GM19193 (cell line): ENCODE data around the gene GCK.

Experiments used
- POLR2A ChIP-seq: IDR thresholded peaks from 4 replicates; pipeline ENCODE4 v1.6.1; 2011; ENCODE audit not compliant: insufficient read depth, insufficient read length; ENCODE audit errors: extremely low read depth

Gene GCK

DNA sequence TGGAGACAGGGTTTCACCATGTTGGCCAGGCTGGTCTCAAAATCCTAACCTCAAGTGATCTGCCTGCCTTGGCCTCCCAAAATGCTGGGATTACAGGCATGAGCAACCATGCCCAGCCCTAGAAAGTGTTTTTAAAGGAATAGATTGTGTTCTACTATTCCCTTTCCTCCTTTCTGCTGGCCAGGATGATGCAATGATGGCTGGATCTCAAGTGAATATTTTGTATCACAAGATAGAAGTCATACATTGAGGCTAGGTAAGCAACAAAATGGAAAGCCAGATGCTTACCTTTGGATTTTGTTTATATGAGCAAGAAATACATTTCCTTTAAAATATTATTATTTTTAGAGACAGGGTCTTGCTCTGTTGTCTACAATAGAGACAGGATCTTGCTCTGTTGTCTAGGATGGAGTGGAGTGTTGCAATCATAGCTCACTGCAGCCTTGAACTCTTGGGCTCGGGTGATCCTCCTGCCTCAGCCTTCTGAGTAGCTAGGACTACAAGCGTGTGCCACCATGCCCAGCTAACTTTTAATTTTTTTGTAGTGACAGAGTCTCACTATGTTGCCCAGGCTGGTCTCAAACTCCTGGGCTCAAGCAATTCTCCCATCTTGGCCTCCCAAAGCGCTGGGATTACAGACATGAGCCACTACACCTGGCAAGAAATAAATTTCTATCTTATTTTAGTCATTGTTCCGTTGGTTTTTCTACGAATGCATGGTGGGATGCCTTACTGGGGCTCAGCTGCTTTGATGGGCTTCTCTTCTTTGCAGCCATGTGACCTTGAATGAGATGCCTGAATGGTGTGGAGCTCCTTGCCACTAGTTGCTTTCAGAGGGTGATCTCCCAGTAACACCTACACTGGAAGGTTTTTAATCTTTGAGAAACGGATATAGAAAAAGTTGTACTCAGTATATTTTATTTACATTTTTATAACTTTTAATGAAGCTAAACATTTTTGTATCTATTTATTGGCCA, 90.9 kb downstream of the GCK start:
- TF ChIP-seq POLR2A = no peak

DNA sequence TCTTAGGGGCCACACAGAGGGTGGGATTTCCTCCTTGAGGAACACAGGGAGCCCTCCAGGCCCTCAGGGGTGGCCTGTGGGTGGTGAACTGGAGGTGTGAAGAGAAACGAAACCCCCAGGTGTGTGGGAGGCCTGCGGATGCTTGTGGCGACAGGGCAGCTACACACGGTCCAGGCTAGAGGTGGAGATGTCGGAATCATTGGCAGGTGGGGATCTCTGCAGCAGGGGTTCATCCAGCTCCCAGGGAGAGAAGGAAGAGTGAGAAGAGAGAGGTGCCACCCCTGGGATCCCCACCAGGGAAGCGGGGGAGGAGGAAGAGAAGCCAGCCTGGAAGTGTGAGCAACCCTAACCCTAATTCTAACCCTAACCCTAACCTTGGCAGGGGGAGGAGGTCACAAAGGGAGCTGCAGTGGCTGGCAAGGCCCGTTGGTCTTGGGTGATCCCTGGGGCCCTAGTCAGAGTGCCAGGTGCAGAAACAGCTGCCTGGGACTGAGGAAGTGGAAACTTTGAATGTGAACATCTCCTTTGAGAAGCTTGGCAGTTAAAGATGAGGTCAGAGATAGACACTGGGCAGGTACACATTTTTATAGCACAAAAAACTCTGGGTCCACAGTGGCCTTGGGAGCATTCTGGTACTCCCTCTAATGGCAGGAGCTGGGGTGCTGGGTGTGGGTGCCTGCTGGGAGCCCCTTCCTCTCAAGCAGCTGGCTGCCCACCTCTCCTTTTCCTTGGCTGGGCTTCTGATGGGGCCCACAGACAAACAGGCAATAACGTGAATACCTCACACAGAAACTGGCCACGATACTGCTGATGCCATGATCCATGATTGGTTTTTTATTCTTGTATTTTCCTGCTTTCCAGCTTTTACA, 91.9 kb downstream of the GCK start:
- no peak for TF ChIP-seq POLR2A

DNA sequence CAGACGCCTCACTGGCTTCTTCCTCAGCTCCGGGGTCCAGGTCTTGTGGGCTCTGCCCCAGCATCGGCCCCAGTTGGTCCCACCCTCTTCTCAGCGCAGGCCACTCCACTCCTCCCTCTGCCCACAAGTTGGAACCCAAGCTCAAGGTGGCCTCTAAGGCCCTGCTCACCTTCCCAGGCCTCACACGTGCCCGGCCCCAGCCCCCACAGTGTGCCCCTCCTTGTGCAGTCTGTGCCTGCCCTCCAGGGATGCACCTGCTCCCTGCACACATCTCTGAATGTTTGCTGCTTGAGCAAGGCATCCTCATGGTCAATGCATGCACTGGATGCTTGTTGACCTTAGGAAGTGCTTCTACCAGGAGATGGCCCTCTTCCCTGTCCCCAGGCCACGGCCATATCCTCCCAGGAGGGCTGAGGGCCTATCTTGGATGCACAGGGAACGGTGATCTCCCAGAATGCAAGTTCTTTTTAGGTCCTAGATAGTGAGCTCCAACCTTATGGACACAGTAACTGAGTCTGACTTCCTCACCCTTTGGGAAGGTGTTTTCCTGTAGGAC, 92.8 kb downstream of the GCK start:
- TF ChIP-seq POLR2A = no peak

DNA sequence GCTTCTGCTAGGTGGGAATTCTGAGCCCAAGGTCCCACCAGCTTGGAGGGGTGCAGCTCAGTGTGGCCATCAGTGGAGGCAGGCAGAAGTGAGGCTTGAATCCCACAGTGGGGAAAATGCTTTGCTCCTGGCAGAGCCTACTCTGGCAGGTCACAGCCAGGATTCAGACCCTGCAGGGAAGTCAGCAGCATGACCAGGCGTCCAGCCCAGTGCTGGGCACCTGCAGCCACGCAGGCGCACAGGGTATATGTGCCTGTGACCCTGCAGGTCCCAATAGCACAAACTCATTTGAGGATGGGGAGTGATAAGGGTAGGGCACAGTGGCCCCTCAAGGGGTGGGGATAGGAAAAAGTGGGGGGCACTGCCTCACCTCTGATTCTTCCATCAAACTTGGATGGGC, 93.5 kb downstream of the GCK start:
- no peak for TF ChIP-seq POLR2A

DNA sequence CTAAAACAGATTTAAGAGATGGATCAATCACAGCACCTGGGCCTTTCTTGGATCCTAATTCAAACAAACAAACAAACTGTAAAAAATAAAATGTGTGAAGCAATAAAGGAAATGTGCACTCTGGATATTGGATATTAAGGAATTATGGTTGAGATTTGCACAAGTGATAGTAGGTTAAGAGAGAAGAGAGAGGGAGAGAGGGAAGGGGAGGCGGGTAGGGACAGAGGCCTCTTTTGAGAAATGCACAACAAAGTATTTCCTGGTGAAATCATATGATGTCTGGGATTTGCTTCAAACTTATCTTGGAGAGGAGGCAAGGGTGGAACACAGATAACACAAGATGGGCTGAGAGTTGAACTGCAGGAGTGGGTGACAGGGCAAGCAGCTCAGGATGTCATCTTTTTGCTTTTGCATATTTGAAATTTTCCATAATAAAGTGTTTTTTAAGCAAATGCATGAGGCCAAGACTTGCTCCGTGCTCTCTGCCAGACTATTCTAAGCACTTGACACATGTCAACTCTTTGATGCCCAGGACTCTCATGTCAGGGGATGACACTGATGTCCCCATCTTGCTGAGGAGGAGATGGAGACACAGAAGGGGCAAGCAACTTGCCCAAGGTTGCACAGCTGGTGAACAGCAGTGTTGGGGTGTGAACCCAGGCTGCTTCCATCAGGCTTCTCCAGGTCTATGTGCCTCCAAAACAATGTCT, 94.2 kb downstream of the GCK start:
- no peak for TF ChIP-seq POLR2A

DNA sequence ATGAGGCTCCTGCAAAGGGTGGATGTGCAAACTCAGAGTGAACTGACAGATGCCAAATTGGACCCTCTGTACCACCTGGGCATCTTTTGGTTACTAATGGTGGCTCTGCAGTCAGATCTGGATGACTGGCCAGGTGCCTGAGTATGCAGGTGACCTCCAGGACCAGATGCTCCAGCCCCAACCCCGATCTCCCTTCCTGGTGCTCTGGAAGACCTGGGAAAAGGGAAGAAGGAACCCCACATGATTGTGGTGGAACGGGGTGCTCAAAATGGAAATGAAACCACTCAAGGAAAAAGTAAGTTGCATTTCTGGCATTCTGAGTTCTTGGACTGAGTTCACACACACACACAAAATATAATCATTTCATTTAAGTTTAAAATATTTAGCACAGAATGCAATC, 94.9 kb downstream of the GCK start:
- TF ChIP-seq POLR2A = no peak
